OCI-LY7 (cell line): ENCODE data around the gene ACADS. TPM values are rescaled to one million over a fixed set of nuclear protein-coding genes. Genes with fewer than 3 reads are reported as not detected.

Experiments
- BruUV-seq: library from RNA; stranded (reverse); fragments of 400-500 nt; replicated peaks from 2 replicates; lab custom pipeline; 2021; lab: Mats Ljungman, UMichigan
- CTCF ChIA-PET: fragments of 300-600 bp; sonication (Branson Sonifier 250); formaldehyde crosslinking; loops from one replicate; lab custom pipeline; 2022; ENCODE audit warnings: antibody characterized with exemption; ENCODE audit not compliant: unreplicated experiment; lab: Charles Lee
- POLR2A ChIA-PET: fragments of 300-600 bp; sonication (Branson Sonifier 250); formaldehyde crosslinking; loops from one replicate; lab custom pipeline; 2022; ENCODE audit warnings: antibody characterized with exemption; lab: Charles Lee
- DNase-seq: peaks from one replicate; pipeline ENCODE4 v3.0.0-alpha.2; 2015; ENCODE audit warnings: low spot score
- H2AFZ ChIP-seq: fragments of 200-600 bp; sonication (generic), shearing (Covaris generic); 2 replicates; pipeline ENCODE4 v1.6.1; 2014; ENCODE audit warnings: mild to moderate bottlenecking, antibody characterized with exemption, low read length, moderate library complexity
- H3K27ac ChIP-seq: fragments of 200-600 bp; sonication (generic); 2 replicates; pipeline ENCODE4 v1.5.1; 2014; ENCODE audit warnings: mixed run types, low read depth, mild to moderate bottlenecking, moderate library complexity, low read length, inconsistent platforms; ENCODE audit not compliant: poor library complexity, severe bottlenecking
- H3K36me3 ChIP-seq: fragments of 200-600 bp; sonication (generic); 2 replicates; pipeline ENCODE4 v1.6.1; 2014; ENCODE audit warnings: mild to moderate bottlenecking, antibody characterized with exemption, low read length, moderate library complexity, mixed read lengths; ENCODE audit not compliant: insufficient read depth
- H3K4me1 ChIP-seq: fragments of 200-600 bp; sonication (generic); 2 replicates; pipeline ENCODE4 v1.5.1; 2014; ENCODE audit warnings: mild to moderate bottlenecking, low read length; ENCODE audit not compliant: insufficient read depth, poor library complexity, severe bottlenecking
- H3K4me2 ChIP-seq: fragments of 200-600 bp; sonication (generic); 2 replicates; pipeline ENCODE4 v1.6.1; 2014; ENCODE audit warnings: mild to moderate bottlenecking, low read length
- H3K4me3 ChIP-seq: fragments of 200-600 bp; sonication (generic); 2 replicates; pipeline ENCODE4 v1.5.1; 2014; ENCODE audit warnings: mild to moderate bottlenecking, low read depth, low read length; ENCODE audit not compliant: poor library complexity, severe bottlenecking
- H3K79me2 ChIP-seq: fragments of 200-600 bp; sonication (generic); 2 replicates; pipeline ENCODE4 v1.6.1; 2016; ENCODE audit warnings: low read depth, mild to moderate bottlenecking, low read length, moderate library complexity, mixed read lengths; ENCODE audit not compliant: insufficient read depth
- H3K9me2 ChIP-seq: fragments of 200-600 bp; sonication (generic); 2 replicates; pipeline ENCODE4 v1.6.1; 2016; ENCODE audit warnings: mild to moderate bottlenecking, low read length, mixed read lengths; ENCODE audit not compliant: insufficient read depth
- H3K9me3 ChIP-seq: fragments of 200-600 bp; sonication (generic); 2 replicates; pipeline ENCODE4 v1.6.1; 2014; ENCODE audit warnings: mild to moderate bottlenecking, mixed run types, low read length, mixed read lengths
- H4K20me1 ChIP-seq: fragments of 200-600 bp; sonication (generic); 2 replicates; pipeline ENCODE4 v1.6.1; 2014; ENCODE audit warnings: mild to moderate bottlenecking, antibody characterized with exemption, low read length, moderate library complexity, mixed read lengths; ENCODE audit not compliant: insufficient read depth
- CTCF ChIP-seq: fragments of 200-600 bp; sonication (generic); conservative IDR thresholded peaks from 2 replicates; pipeline ENCODE4 v1.5.1; 2014; ENCODE audit warnings: mild to moderate bottlenecking, antibody characterized with exemption, low read length, moderate library complexity, mixed read lengths
- EZH2phosphoT487 ChIP-seq: fragments of 200-600 bp; sonication (generic); IDR thresholded peaks from 2 replicates; pipeline ENCODE4 v1.6.1; 2018; ENCODE audit warnings: low read depth, borderline replicate concordance, mild to moderate bottlenecking, mixed run types, antibody characterized with exemption, low read length, moderate library complexity, mixed read lengths
- intact Hi-C: fragments of 100-400 bp; cut with micrococcal nuclease; formaldehyde crosslinking; loops from one replicate; pipeline ENCODE4 v1.10.0; 2022; ENCODE audit not compliant: unreplicated experiment
- total RNA-seq, 2 experiments: library from RNA; depleted of rRNA in 1 of 2; stranded (reverse); fragments of >200 nt in 1 of 2; shearing (Covaris generic) in 1 of 2; gene quantifications; 2 replicates each; pipeline ENCODE4 v1.2.3, GENCODE V29; 2014 to 2022

Gene ACADS
- total RNA-seq, 2 experiments from 2014 or later = 8.8 to 11.2 TPM

- Histone ChIP-seq H3K27ac (peak overlapping the region; percentile 24), H3K4me2 (peak overlapping the region; percentile 47), H3K9me2 (no peaks in the 10 kb centered on the region), H4K20me1 (no peaks in the 10 kb centered on the region), H3K4me3 (no peak overlapping the region), H3K79me2 (no peaks in the 10 kb centered on the region), H3K36me3 (peaks cover 25% of the 10 kb centered on the region; the same call in 1 of the 2 replicates), H3K9me3 (no peaks in the 10 kb centered on the region; the same call in 1 of the 2 replicates), H2AFZ (no peak overlapping the region), H3K4me1 (peaks cover 33% of the 10 kb centered on the region)
- POLR2A ChIA-PET = interaction anchor here (0.6 kb wide), 1 partner anchor 299 kb away, joined by 8 read pairs; no protein-coding TSS in a partner anchor
- CTCF ChIA-PET = interaction anchor here (0.6 kb wide), 1 partner anchor 779 kb away, joined by 7 read pairs; no protein-coding TSS in a partner anchor
- no TSS peak for BruUV-seq
- intact Hi-C loops = loop anchor here (10.0 kb wide), 1 partner anchor 144 kb away; the partner anchor contains the start of gene SPPL3
- peak; percentile 34 for DNase-seq
- TF ChIP-seq EZH2phosphoT487 = no peak
- TF ChIP-seq CTCF = peak; percentile 66
Measured at GRCh38 chr12:120760349-120761254, 35.0 kb downstream of the ACADS start.

GRCh38 chr12:120761519-120761934 is 35.9 kb downstream of the ACADS start:
- no peak for DNase-seq
- POLR2A ChIA-PET = interaction anchor here (0.6 kb wide), 1 partner anchor 72 kb away, joined by 5 read pairs; no protein-coding TSS in a partner anchor
- BruUV-seq = no TSS peak
- H3K27ac ChIP-seq = no peak overlapping the region
- H3K4me2 ChIP-seq = no peak overlapping the region
- peaks cover 31% of the 10 kb centered on the region for H3K36me3 ChIP-seq
- no peaks in the 10 kb centered on the region for H3K9me3 ChIP-seq
- TF ChIP-seq CTCF (no peak), EZH2phosphoT487 (no peak)
- intact Hi-C loops = loop anchor here (10.0 kb wide), 1 partner anchor 143 kb away; the partner anchor contains the start of gene SPPL3
- peaks cover 42% of the 10 kb centered on the region for H3K4me1 ChIP-seq
- H4K20me1 ChIP-seq = no peaks in the 10 kb centered on the region
- CTCF ChIA-PET = no interaction called here
- no peak overlapping the region for H3K4me3 ChIP-seq
- no peaks in the 10 kb centered on the region for H3K79me2 ChIP-seq
- H3K9me2 ChIP-seq = no peaks in the 10 kb centered on the region
- no peak overlapping the region for H2AFZ ChIP-seq
